Sigmoid colon (tissue), 4 donors: ENCODE results near the gene RACK1.

Experiments
- CTCF ChIP-seq, 4 experiments: fragments of 450-650 bp in 3 of 4; fragments of 200-600 bp in 1 of 4; IDR thresholded peaks; one replicate each; pipeline ENCODE4 v1.5.1; 2016 to 2019; ENCODE audit warnings: antibody characterized with exemption in 4 of 4, mild to moderate bottlenecking in 3 of 4, moderate library complexity in 2 of 4
- POLR2A ChIP-seq, 2 donors: fragments of 450-650 bp; IDR thresholded peaks; one replicate each; pipeline ENCODE4 v1.6.1; 2016; ENCODE audit warnings: antibody characterized with exemption in 2 of 2, mild to moderate bottlenecking in 2 of 2, moderate library complexity in 2 of 2
- POLR2AphosphoS5 ChIP-seq, 4 donors: sonication (generic); formaldehyde crosslinking; IDR thresholded peaks; one replicate each; pipeline ENCODE4 v1.6.1; 2017; ENCODE audit warnings: antibody characterized with exemption in 4 of 4

- no peak for TF ChIP-seq POLR2A (IDR thresholded peaks at IDR 0.05)
- no peak for TF ChIP-seq CTCF (IDR thresholded peaks at IDR 0.05)
- no peak for TF ChIP-seq POLR2AphosphoS5 (IDR thresholded peaks at IDR 0.05)
Measured at GRCh38 chr5:181236954-181237641, 6.6 kb downstream of the RACK1 start.
